Astrocyte (in vitro differentiated cells and primary cell): ENCODE measurements around the gene MAGI1.

Experiments used
- CTCF ChIP-seq: IDR thresholded peaks from 2 replicates; pipeline ENCODE4 v1.5.1; 2011; ENCODE audit warnings: low read depth, mild to moderate bottlenecking, inconsistent platforms, low read length, moderate library complexity; ENCODE audit not compliant: insufficient read depth
- EZH2 ChIP-seq: IDR thresholded peaks from 2 replicates; pipeline ENCODE4 v1.6.1; 2012; ENCODE audit warnings: mild to moderate bottlenecking, low read length, inconsistent platforms; ENCODE audit not compliant: insufficient read depth

DNA sequence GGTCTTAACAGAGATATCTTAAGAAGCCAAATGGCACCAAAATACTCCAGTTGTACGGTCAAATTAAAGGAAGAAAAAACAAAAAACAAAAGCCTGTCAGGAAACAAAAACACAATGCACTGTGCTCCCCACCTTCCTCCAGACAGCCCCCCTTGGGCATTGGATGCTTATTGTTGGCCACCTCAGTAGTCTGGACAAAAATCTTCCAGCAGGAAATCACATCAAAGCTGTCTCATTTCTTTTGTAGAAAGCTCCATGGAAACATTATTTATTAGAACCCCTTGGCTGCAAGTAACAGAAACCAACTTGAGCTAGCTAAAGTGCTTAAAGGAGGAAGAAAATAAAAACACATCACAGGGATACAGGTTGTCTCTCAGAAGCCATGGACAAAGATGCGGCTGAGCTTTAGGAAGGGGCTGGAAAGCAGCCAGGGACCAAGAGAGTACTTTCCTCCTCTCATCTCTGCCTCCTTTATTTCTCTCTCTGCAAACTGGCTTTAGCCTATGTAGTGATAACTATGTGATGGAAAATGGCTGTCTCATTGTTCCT lies 699.5 kb downstream of the MAGI1 start:
- no peak for TF ChIP-seq CTCF
- no peak for TF ChIP-seq EZH2
